ENCODE measurements around the gene RARS2.

The RARS2 gene

GRCh38 chr6:87583822-87584221 lies 6.0 kb downstream of the RARS2 start:
- TF ChIP-seq POLR2AphosphoS5 (IDR thresholded peaks at IDR 0.05; ENCODE audit: low read depth, low read length) (no peak), FOXP2 (optimal IDR thresholded peaks at IDR 0.05; ENCODE audit: borderline replicate concordance, extremely low read depth, extremely low read length, insufficient read depth) (no peak), SIN3A (IDR thresholded peaks at IDR 0.05; ENCODE audit: borderline replicate concordance, insufficient read depth, low read length) (no peak), REST (IDR thresholded peaks at IDR 0.05; ENCODE audit: insufficient read depth in 1 of 2, low read depth in 2 of 2, low read length in 2 of 2) (no peak), TAF1 (IDR thresholded peaks at IDR 0.05; ENCODE audit: borderline replicate concordance, insufficient read depth, low read length) (no peak)

GRCh38 chr6:87575423-87575822 lies 14.4 kb downstream of the RARS2 start:
- TF ChIP-seq TAF1 (IDR thresholded peaks at IDR 0.05; ENCODE audit: borderline replicate concordance, insufficient read depth, low read length): no peak
- TF ChIP-seq SIN3A (IDR thresholded peaks at IDR 0.05; ENCODE audit: borderline replicate concordance, insufficient read depth, low read length): no peak
- no peak for TF ChIP-seq REST (IDR thresholded peaks at IDR 0.05; ENCODE audit: insufficient read depth in 1 of 2, low read depth in 2 of 2, low read length in 2 of 2)

- TF ChIP-seq SIN3A (IDR thresholded peaks at IDR 0.05; ENCODE audit: borderline replicate concordance, insufficient read depth, low read length) (no peak), TAF1 (IDR thresholded peaks at IDR 0.05; ENCODE audit: borderline replicate concordance, insufficient read depth, low read length) (no peak), POLR2AphosphoS5 (IDR thresholded peaks at IDR 0.05; ENCODE audit: low read depth, low read length) (no peak), REST (IDR thresholded peaks at IDR 0.05; ENCODE audit: insufficient read depth in 1 of 2, low read depth in 2 of 2, low read length in 2 of 2) (no peak), FOXP2 (optimal IDR thresholded peaks at IDR 0.05; ENCODE audit: borderline replicate concordance, extremely low read depth, extremely low read length, insufficient read depth) (no peak)
These were observed 15.5 kb downstream of the RARS2 start for GRCh38 chr6:87574237-87574804.

- TF ChIP-seq SIN3A (IDR thresholded peaks at IDR 0.05; ENCODE audit: borderline replicate concordance, insufficient read depth, low read length) (no peak), POLR2AphosphoS5 (IDR thresholded peaks at IDR 0.05; ENCODE audit: low read depth, low read length) (no peak), REST (IDR thresholded peaks at IDR 0.05; ENCODE audit: insufficient read depth in 1 of 2, low read depth in 2 of 2, low read length in 2 of 2) (no peak), TAF1 (IDR thresholded peaks at IDR 0.05; ENCODE audit: borderline replicate concordance, insufficient read depth, low read length) (no peak), FOXP2 (optimal IDR thresholded peaks at IDR 0.05; ENCODE audit: borderline replicate concordance, extremely low read depth, extremely low read length, insufficient read depth) (no peak)
These were observed 16.3 kb downstream of the RARS2 start for GRCh38 chr6:87573307-87574024.

Measured in PFSK-1 (cell line).